Myocyte (in vitro differentiated cells): Measurements from ENCODE around the gene FBXW9. TPM values are rescaled to one million over a fixed set of nuclear protein-coding genes. Genes with fewer than 3 reads are reported as not detected.
"Not testable (repeated sequence)": the region's sequence is repeated elsewhere in the genome, so short reads cannot be mapped to it uniquely, and the experiment has no call there.

ENCODE experiments used
- DNase-seq: peaks from one replicate; pipeline ENCODE4 v3.0.0-alpha.2; 2012; ENCODE audit warnings: low read depth
- total RNA-seq: library from RNA; depleted of rRNA; stranded (reverse); fragments of >200 nt; gene quantifications from 2 replicates; pipeline ENCODE4 v1.2.3, GENCODE V29; 2014

The FBXW9 gene
- total RNA-seq, 1 donor from 2014 or later = 12.2 TPM

DNA sequence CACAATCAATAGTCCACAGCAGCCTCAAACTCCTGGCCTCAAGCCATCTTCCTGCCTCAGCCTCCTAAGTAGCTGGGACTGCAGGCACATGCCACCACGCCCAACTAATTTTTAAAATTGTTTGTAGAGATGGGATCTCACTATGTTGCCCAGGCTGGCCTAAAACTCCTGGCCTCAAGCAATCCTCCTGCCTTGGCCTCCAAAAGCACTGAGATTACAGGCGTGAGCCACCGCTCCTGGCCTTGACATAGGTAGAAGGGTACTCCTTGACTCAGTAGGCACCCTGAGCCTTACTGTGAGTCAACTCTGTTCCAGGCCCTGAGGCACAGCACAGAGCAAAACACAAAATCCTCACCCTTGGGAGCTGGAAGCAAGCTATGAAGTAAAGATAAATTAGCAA is 19.5 kb upstream of the FBXW9 start:
- DNase-seq = no peak

DNA sequence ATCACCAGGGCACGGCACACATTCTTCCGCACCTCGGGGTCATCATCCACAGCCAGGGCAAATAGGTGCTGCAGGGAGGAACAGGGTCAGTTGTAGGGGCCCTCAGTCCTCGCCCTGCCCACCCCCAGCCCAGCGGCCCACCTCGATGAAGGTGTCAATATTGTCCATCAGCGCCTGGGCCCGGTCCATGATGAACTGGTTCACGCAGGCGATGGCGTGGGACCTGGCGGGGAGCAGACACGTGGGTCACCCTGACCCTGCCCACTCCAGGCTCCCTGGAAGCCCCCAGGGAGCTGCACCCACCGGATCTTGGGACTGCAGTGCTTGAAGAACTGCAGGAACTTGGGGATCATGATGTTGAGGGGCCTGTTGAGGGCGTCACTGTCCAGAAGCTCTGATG is 18.7 kb upstream of the FBXW9 start:
- DNase-seq = no peak

DNA sequence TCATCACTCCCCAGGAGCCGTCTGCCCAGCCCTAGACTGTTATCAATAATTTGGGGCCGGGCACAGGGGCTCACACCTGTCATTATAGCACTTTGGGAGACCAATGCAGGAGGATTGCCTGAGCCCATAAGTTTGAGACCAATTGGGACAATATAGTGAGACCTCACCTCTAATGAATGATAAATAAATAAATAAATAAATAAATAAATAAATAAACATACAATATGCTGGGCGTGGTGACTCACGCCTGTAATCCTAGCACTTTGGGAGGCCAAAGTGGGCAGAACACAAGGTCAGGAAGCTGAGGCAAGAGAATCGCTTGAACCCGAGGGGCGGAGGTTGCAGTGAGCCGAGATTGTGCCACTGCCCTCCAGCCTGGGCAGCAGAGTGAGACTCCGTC is 16.9 kb upstream of the FBXW9 start:
- DNase-seq = not testable (repeated sequence)

DNA sequence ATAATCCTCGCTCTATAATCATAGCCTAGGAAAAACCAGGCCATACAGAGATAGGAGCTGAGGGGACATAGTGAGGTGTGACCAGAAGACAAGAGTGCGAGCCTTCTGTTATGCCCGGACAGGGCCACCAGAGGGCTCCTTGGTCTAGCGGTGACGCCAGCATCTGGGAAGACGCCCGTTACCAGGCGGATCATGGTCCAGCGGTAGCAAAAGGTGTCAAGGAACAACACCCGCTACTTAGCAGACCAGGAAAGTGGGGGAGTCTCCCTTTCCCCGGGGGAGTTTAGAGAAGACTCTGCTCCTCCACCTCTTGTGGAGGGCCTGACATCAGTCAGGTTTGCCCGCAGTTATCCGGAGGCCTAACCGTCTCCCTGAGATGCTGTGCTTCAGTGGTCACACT is 15.6 kb upstream of the FBXW9 start:
- DNase-seq = not testable (repeated sequence)

DNA sequence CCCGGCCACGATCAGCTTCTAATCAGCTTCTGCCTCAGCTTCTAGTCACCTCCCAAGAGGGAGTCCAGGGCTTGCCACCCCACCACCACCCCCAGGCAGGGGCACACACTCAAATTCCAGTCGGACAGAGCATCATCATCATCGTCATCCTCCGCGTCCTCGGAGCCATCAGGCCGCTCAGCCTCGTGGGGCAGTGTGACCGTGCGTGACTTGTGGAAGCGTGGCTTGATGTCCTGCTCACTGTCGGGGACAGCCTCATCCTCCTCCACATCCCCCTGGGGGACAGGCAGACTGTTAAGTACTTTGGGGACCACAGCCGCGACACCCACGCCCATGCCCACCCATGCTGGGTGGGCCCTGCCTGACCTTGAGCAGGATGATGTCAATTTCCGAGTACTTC is 14.8 kb upstream of the FBXW9 start:
- DNase-seq = no peak

DNA sequence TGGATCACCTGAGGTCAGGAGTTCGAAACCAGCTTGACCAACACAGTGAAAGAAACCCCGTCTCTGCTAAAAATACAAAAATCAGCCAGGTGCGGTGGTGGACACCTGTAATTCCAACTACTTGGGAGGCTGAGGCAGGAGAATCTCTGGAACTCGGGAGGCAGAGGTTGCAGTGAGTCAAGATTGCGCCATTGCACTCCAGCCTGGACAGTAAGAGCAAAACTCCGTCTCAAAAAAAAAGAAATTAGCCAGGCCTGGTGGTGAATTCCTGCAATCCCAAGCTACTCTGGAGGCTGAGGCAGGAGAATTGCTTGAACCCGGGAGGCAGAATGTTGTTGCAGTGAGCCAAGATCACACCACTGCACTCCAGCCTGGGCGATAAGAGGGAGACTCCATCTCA is 12.2 kb upstream of the FBXW9 start:
- DNase-seq = no peak

DNA sequence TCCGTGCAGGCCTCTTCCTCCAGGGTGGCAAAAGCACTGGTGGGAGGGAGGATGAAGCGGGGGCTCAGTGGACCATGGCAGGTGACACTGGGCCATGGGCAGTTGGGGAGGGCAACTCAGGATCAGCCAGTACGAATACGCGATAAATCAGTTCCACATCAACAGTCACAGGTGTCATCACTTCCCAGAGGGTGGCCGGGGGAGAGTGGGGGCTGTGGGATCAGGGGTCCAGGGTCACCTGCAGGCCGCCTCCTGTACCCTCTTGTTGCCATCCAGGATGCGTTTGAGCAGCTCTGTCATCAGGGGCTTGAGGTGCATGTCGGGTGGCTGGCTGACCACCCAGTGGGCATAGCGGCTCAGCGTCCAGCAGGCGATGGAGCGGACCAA is 9.9 kb upstream of the FBXW9 start:
- no peak for DNase-seq

DNA sequence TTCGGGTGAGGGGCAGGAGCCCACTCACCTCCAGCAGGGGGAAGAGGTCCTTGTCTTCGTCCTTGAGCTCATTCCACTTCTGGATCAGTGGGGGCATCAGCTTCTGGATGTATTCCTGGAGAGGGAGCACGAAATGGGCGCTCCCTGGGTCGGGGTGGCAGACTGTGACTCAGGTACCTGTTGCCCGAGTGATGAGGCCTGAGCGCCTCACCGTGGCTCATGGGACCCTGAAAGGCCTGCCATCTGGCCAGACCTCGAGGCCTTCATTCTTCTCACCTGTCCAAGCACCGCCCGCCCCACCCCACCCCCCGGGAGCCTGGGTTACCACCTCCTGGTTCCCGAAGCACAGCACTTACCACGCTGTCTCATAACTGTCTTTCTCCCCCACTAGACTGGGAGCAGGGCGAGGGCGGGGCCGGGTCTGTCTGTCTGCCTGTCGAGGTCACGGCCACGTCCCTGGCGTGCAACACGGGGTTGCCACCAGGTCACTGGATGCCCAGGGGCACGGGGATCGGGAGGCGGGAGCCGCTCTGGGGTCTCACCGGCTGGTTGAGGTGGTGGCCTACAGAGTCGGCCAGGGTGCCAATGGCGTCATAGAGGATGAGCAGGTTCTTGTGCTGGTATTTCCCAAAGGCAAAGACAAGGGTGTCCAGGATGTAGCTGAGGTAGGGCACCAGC is 9.4 kb upstream of the FBXW9 start:
- no peak for DNase-seq

DNA sequence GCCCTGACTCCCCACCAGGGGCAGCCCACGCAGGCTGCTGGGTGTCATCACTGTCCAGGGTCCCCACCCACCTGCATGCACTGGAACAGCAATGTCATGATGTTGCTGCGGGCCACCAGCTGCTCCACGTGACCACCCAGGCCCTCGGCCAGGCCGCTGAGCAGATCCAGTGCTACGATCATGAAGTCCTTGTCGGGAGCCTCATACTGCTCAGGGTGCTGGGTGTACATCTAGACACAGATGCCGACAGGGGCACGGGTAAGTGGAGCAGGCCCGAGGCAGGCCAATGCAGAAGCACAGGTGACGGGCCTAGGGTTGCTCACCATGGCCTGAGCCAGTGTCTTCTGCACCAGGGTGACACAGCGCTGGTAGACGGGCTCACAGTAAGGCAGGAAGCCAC is 8.7 kb upstream of the FBXW9 start:
- DNase-seq = no peak

DNA sequence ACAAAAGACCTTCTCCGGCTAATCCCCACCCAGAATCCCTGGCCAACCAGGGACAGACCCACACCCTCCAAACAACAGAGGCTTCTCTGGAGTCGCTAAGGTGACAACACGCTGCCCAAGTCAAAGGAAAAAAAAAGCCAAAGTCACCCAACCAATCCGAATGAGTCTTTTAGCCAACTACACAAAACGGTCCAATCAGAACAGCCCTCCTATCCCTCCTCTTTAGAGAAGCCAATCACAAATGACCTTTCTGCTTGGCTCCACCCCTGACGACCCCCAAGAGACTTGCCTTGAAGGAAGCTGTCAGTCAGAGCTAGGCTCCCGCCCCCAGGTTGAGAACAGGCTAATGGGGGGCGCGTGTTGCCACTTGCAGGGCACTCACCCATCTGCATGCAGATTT is 6.6 kb upstream of the FBXW9 start:
- no peak for DNase-seq

DNA sequence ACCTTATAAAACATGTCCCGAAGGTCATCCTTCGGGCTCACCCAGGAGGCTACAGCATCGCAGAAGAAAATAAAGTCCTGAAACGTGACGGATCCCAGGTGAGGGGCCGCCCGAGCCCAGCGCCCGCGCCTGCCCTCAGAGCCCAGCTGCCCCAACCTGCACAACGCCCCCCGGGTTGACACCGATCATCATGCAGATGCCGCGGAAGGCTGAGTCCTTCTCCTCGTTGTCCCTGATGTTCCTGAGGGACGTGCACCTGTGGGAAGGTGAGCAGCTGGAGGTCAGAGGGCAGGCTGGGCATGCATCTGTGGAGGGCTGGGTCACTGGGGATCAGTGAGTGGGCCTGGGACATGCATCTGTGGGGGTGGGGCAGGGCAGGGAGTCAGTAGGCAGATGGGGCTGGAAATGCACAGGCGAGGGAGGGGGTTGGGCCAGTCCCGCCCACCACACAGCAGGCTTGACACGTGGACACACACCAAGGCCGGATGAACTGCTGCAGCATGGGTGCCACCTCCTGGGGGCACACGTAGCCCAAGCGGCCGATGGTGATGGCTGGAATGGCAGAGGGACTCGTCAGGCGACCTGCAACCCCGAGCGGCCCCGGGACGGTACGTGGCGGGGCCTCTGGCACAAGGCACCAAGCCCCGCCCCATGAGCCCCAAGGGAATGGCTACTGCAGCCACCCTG is 5.3 kb upstream of the FBXW9 start:
- DNase-seq = no peak

DNA sequence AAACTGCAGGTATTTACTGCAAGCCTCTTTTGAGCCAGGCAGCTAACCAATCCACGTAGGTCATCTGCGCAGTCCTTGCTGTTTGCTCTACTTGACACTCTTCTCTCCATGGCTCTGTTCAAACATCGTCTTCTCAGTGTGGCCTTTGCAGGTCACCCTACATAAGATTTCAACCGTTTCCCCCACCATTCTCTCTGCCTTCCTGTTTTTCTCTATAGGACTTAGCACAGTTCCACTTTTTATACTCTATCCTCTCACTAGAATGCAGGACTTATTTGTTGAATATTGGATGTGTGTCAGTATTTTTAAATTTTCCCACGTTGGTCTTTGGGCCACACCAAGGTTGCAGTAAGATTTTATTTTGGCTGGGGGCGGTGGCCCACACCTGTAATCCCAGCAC is 1.7 kb upstream of the FBXW9 start:
- no peak for DNase-seq

DNA sequence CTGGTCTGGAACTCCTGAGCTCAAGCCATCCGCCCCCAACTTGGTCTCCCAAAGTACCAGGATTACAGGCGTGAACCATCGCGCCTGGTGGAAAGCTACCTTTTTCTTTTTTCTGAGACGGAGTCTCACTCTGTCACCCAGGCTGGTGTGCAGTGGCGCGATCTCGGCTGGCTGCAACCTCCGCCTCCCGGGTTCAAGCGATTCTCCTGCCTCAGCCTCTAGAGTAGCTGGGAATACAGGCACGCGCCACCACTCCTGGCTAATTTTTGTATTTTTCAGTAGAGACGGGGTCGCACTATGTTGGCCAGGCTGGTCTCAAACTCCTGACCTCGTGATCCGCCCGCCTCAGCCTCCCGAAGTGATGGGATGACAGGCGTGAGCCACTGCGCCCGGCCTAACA is 994 bp upstream of the FBXW9 start:
- DNase-seq = not testable (repeated sequence)

DNA sequence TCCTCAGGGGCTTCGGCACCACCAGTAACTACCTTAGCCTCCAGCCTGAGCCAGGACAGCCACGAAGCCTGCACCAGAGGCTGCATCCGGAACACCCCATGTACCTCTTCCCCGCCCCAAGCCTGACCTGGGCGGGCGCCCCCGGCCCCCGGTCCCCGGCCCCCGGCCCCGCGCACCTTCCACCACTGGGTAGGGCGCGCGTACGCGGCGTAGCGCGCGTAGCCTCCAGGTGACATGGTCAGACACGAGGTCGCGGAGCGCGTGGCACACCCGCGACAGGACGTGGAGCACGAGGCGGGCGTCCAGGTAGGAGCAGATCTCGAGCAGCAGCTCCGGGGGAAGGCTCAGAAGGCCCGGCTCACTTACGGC is 450 bp downstream of the FBXW9 start:
- no peak for DNase-seq

DNA sequence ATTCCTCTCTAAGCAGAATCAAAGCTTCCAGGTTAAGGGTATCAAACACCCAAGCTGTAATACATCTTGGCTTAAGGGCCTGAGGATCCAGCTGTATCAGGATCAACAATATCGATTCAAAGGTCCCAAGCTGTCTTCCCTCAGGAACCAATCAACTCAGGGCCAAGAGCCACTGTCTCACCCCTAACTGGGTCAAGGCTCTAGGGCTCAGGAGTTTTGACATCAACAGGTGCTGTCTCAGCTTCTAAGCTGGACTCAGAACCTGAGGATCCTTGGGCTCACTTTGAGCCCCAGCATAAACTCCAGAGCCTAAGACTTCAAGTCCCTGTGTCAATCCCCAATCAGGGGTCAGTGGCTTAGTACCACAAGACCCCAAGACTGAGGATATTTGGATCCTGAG is 917 bp downstream of the FBXW9 start:
- DNase-seq = no peak

DNA sequence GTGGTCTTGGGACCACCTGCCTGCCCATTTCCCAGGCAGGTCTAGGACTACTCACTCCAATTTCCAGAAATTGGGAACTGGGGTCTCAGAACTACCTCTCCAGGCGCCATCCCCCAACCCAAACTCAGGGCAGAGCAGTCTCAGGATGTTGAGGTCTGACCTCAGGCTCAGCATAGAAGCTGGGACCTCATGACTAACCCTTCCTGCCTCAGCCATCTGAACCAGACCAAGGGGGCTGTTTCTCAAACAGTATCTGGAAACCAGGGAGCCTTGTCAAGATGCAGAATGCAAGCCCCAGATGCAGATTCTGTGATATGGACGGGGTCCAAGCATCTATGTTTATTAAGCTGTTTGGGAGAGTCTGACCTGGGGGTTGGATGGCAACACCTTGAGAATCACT is 1.3 kb downstream of the FBXW9 start:
- no peak for DNase-seq

DNA sequence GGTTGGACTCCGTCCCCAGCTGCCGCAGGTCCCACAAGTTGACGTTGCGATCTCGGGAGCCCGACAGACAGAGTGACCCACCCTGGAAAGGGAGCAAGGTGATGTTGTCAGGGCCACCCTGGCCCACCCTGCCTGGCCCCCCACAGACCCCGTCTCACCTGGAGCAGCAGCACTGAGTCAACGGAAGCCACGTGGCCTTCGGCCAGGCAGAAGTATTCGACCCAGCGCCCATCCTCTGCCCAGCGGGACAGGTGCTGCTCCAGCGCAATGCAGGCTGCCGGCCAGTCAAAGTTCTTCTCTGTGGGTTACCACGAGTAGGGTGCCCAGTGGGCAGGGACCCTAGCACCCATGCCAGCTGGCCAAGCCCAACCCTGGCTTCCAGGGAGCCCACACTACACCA is 1.8 kb downstream of the FBXW9 start:
- DNase-seq = no peak

DNA sequence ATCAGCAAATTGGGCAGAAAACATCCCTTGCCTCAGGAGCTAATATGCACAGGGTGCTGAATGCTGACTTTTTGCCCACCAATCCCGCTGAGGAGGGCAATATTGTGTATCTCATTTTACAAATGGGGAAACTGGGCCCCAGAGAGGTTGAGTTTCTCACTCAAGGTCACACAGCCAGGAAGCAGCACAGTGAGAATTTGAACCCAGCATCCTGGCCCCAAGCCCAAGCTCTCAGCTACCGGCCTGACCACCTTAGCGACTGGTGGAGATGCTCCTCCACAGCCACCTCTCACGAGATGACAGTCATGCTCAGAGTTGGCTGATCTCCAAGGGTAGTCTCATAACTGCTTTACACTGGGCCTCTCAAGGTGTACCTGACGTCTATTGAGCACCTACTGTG is 3.5 kb downstream of the FBXW9 start:
- no peak for DNase-seq

DNA sequence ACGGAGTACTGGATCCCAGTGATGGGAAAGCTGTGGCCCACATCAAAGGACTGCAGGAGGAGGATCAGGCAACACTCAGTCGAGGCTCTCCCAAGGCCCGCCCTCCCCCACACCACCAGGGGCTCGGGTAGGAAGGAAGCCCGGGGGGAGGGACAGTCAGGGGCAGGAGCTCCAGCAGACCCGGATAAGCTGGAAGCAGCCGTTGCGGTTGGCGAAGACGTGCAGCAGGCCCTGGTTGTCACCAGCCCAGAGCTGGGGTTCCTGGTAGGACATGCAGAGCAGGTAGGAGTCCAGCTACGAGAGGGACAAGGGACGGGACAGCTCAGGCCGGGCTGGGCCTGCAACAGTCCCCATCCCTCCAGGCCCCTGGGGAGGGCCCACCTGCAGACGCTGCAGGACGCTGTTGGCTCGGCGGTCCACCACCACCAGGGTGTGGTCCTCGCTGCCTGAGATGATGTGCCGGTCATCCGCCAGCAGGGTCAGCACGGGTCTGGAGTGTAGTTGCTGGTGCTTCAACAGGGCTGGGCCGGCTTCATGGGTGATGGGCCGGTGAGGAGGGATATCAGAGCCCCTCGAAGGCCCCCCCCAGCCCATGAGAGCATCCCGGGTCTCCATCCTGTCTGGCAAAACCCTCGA is 6.7 kb downstream of the FBXW9 start:
- DNase-seq = no peak

DNA sequence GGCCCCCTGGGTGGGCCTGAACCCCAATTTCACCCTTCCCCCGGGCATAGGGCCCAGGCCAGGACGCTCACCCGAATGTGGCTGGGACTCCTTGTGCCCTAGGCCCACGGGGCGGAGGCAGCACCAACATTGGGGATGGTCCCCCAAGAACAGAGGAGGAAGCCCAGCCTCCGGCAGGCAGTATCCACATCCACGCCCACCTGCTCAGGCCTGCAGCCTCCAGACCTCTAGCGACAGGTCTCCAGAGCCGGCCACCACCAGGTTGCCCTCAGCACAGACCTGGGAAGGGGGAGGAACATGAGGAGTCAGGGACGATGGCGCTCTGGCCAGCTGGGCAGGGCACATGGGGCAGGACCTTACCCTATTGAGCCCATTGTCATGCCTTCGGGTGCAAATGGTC is 7.4 kb downstream of the FBXW9 start:
- no peak for DNase-seq

DNA sequence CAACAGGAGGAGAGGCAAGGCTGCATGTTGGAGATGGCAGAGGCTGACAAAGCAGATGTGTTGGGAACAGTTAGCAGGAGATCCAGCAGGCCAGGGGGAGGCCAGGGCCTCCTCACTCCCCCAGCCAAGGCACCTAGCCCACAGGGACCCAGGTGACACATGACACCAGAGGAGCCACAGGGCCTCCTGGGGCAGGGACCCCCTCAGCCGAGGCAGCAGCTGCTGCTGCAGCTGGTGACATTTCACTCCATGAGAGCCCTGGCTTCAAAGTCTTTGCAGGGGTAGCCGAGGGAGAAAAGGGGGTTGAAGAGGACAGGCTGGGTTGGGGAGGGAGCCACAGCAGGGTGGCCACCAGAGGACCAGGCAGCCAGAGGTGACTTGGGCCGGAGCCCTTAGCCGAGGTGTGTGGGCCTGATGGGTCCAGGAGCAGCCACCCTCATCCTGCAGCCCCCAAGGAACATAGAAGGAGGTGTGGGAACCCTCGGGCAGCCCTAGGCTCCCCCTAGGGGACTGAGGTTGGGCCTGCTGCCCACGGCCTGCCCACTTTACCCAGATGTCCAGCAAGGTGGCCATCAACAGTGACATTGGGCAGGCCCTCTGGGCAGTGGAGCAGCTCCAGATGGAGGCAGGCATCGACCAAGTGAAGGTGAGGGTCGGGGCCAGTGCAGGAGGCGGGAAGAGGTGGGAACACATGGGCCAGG is 8.8 kb downstream of the FBXW9 start, which contains the start of gene GNG14:
TSS of gene GNG14 (plus strand) at position 503 of the 701 bp plus-strand sequence. CDS start at position 554, 51 bp downstream.
- no peak for DNase-seq

DNA sequence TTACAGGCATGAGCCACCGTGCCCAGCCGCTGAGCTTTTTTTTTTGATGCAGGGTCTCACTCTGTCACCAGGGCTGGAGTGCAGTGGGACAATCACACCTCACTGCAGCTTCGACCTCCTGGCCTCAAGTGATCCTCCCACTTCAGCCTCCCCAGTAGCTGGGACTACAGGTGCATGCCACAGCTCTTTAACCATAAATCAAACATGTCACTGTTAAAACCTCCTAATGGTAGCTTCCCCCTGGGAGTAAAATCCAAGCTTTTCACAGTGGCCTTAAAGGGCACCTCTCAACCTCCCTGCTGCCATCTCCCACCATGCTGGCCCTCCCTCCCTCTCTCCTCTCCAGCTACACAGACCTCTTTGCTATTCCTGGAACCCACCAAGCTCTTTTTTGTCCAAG is 10.6 kb downstream of the FBXW9 start:
- no peak for DNase-seq
